ENCODE data around the gene CSH2. TPM values are rescaled to one million over a fixed set of nuclear protein-coding genes. Genes with fewer than 3 reads are reported as not detected.

CSH2 gene
- total RNA-seq, 1 experiment from 2014 or later = not detected

GRCh38 chr17:63842540-63843386 is 30.7 kb downstream of the CSH2 start, which contains the start of gene SMARCD2:
Gene SMARCD2, minus strand, starts transcription at chr17:63842685. Its CDS starts 11 bp downstream, at chr17:63842674.
- H3K9me3 Mint-ChIP-seq (ENCODE audit: unreplicated experiment) = no peaks in the 10 kb centered on the region
- peak within 1 kb of the TSS; percentile 93 for H3K4me3 Mint-ChIP-seq (ENCODE audit: unreplicated experiment)
- no peak for TF ChIP-seq CTCF (IDR thresholded peaks at IDR 0.05; ENCODE audit: unreplicated experiment)
- H3K27ac Mint-ChIP-seq (ENCODE audit: low read depth, unreplicated experiment) = peak within 1 kb of the TSS; percentile 90
- intact Hi-C loops (cut with micrococcal nuclease) = no loop called here
- H3K36me3 Mint-ChIP-seq (ENCODE audit: insufficient read depth, unreplicated experiment) = peaks cover 14% of the 10 kb centered on the region
- DNase-seq (ENCODE audit: unreplicated experiment) = peak; percentile 98
- H3K27me3 Mint-ChIP-seq (ENCODE audit: insufficient read depth, unreplicated experiment) = no peaks in the 10 kb centered on the region
- no TSS peak for BruUV-seq (replicated peaks)
- peaks cover 36% of the 10 kb centered on the region for H3K4me1 Mint-ChIP-seq (ENCODE audit: insufficient read depth, unreplicated experiment)
- ChIA-PET CTCF (interaction anchor here (0.6 to 1.0 kb wide), 4 partner anchors 8 to 23 kb away, joined by 3 to 4 read pairs (median 3); no protein-coding TSS in a partner anchor), POLR2A (interaction anchor here (0.9 to 9.6 kb wide), 8 partner anchors 15 to 664 kb away, joined by 3 to 187 read pairs (median 9); partner anchors contain the start of genes CCDC47, CEP95, DDX42 and DDX5)

- ChIA-PET CTCF (no interaction called here), POLR2A (interaction anchor here (0.9 to 9.6 kb wide), 7 partner anchors 15 to 305 kb away, joined by 3 to 187 read pairs (median 7); partner anchors contain the start of genes CCDC47, DDX42, FTSJ3 and PSMC5)
- peaks cover 36% of the 10 kb centered on the region for H3K4me1 Mint-ChIP-seq (ENCODE audit: insufficient read depth, unreplicated experiment)
- peak overlapping the region; percentile 93 for H3K4me3 Mint-ChIP-seq (ENCODE audit: unreplicated experiment)
- TF ChIP-seq CTCF (IDR thresholded peaks at IDR 0.05; ENCODE audit: unreplicated experiment) = no peak
- intact Hi-C loops (cut with micrococcal nuclease) = no loop called here
- no TSS peak for BruUV-seq (replicated peaks)
- no peak for DNase-seq (ENCODE audit: unreplicated experiment)
- peak overlapping the region; percentile 90 for H3K27ac Mint-ChIP-seq (ENCODE audit: low read depth, unreplicated experiment)
- H3K9me3 Mint-ChIP-seq (ENCODE audit: unreplicated experiment) = no peaks in the 10 kb centered on the region
- no peaks in the 10 kb centered on the region for H3K27me3 Mint-ChIP-seq (ENCODE audit: insufficient read depth, unreplicated experiment)
- peaks cover 17% of the 10 kb centered on the region for H3K36me3 Mint-ChIP-seq (ENCODE audit: insufficient read depth, unreplicated experiment)
These were observed 31.3 kb downstream of the CSH2 start for GRCh38 chr17:63842173-63842539.

GRCh38 chr17:63841350-63842172 is 31.9 kb downstream of the CSH2 start:
- ChIA-PET CTCF (interaction anchor here (2.0 kb wide), 1 partner anchor 24 kb away, joined by 7 read pairs; no protein-coding TSS in a partner anchor), POLR2A (interaction anchor here (0.9 to 9.6 kb wide), 11 partner anchors 8 to 306 kb away, joined by 3 to 187 read pairs (median 5); partner anchors contain the start of genes CCDC47, DDX42, FTSJ3 and PSMC5)
- TF ChIP-seq CTCF (IDR thresholded peaks at IDR 0.05; ENCODE audit: unreplicated experiment) = no peak
- peak overlapping the region; percentile 90 for H3K27ac Mint-ChIP-seq (ENCODE audit: low read depth, unreplicated experiment)
- H3K36me3 Mint-ChIP-seq (ENCODE audit: insufficient read depth, unreplicated experiment) = peaks cover 23% of the 10 kb centered on the region
- intact Hi-C loops (cut with micrococcal nuclease) = no loop called here
- H3K9me3 Mint-ChIP-seq (ENCODE audit: unreplicated experiment) = no peaks in the 10 kb centered on the region
- no peaks in the 10 kb centered on the region for H3K27me3 Mint-ChIP-seq (ENCODE audit: insufficient read depth, unreplicated experiment)
- BruUV-seq (replicated peaks) = TSS peak; percentile 10
- DNase-seq (ENCODE audit: unreplicated experiment) = peak; percentile 45
- H3K4me1 Mint-ChIP-seq (ENCODE audit: insufficient read depth, unreplicated experiment) = peaks cover 36% of the 10 kb centered on the region
- peak overlapping the region; percentile 93 for H3K4me3 Mint-ChIP-seq (ENCODE audit: unreplicated experiment)
